CD4-positive, alpha-beta T cell treated with Interleukin-4 for 4 hours (primary cell): ENCODE data around the gene TSPAN10.
A peak's percentile ranks its signal among the peaks of the same experiment; 100 is the strongest.
"Not testable (repeated sequence)": the region's sequence is repeated elsewhere in the genome, so short reads cannot be mapped to it uniquely, and the experiment has no call there.

Experiments used
- DNase-seq: peaks from one replicate; pipeline ENCODE4 v3.0.0-alpha.2; 2020

TSPAN10 gene

DNA sequence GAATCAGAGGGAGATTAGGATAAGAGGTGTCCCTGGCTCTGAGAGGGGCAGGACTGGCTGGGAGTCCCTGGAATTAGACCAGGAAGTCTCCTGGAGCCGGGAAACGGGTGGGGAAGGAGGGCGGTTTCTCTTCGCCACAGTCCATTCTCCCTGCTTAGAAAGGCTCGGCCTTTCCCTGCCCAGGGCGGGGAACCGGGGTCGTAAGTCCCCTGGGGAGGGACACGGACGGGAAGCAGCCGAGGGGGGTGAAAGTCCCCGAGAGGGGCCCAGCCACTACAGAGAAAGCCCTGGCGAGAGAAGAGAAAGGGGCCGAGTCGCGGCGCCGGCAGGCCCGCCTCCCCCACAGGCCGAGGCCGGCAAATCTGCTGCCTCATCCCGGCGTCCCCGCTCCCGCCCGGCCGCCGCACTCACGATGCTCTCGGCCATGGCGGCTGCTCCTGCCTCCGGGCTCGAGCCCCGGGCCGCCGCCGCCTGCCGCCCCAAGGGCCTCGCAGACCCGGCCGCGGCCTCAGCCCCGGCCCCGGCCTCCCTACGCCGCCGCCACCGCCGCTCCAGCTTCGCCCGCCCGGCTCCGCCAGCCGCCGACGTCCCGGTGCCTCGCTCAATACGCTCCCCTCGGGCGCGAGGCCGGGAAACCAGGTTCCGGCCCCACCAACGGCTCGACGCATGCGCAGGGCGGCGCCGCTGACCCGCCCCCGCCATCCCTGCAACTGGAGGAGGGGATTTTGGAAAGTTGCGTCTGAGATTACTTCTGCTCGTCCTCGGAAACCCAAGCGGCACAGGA lies at the start of gene TSPAN10, which contains the start of gene NPLOC4:
Gene TSPAN10, plus strand, starts transcription at position 692 of the 784 bp plus-strand sequence. CDS start 5,217 bp downstream, outside the sequence.
Gene NPLOC4, minus strand, starts transcription at position 608 of the 784 bp plus-strand sequence. Its CDS starts 182 bp downstream, at position 426.
- peak; percentile 75 for DNase-seq

- DNase-seq, result no peak
Observed at GRCh38 chr17:81589612-81590011, 47.4 kb upstream of the TSPAN10 start.

- DNase-seq, result no peak
Observed at GRCh38 chr17:81590121-81590520, 46.9 kb upstream of the TSPAN10 start.

DNA sequence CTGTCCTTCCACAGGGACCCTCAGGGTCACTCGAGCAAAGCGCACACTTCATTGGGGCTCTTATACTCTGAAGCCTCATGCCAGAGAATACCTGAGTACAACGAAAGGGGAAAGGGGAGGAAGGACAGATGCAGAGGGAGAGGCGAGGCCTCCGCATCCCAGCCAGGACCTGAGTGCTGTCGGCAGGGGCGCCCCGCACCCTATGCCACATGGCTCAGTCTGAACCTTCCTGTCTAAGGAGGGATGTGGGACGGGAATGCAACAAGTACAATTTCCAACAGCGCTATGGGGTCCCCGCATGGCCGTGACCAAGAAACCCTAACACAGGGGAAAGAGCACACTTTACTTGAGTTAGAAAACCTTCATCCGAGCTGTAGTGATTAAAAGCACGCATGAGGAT lies 45.0 kb upstream of the TSPAN10 start:
- DNase-seq, result no peak

DNA sequence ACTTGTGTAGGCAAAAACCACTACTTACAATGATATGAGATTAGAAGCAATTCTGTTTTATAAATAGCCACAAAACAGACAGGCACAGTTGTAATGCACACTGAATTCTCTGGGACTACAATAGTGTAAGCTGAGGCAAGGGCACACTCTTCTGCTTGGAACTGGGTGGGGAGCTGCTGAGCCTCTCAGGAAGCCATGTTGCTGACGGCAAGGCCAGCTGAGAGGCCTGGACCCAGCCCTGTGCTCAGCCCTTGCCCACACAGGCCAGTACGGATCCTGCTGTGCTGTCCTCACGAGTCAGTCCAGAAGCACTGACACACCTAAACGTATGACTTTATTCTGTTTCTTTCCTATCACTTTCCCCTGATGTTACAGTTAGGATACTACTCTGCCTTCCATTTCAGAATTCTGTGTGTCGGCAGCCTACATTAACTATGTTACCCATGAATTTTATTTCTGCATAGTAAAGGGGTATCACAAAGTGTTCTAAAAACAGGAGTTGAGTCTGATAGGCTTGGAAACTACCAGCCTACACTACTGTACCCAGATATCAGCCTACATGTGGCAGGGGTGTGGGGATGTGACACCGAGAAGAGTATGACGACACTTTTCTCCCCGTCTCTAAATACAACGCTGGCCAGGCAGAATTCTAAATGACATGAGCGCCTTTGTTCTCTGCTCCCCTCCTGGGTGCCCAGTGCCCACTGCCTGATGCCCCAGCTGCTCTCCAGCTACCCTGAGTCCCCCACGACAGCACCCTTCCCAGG lies 43.7 kb upstream of the TSPAN10 start:
- DNase-seq, result no peak

DNA sequence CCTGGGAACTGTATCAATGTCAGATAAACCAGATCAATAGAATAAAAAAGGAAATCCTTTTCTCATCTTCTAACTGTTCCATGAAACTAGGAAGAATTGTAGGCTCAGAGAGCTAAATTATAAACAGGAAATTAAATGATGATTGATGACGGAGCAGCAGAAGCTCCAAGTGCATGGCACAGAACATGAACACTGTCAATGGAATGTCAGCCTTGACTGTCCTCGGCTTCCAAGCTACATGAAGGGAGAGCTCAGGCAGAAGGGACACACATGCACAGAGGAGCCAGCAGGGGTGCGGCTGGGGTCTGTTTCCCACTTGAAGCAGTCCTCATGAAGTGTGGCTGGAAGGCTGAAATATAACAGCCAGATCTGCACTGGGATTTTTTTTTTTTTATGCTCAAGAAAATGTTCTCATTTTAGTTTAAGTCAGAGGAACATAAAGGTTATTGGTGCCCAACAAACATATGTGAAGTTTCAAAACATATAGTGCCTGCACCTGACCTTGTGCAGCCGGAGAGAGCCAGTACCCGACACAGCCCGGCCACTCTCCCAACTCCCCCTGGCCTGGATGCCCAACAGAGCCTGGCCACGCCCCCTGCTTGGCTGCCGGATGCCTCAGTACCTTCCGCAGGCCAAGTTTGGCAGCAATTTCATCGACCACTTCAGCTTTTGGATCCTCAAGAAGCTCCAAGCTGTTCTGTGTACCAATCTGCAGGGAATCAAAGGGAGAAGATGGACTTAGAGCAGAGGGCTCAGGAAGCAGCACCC lies 37.1 kb upstream of the TSPAN10 start:
- no peak for DNase-seq

GRCh38 chr17:81601525-81602120 lies 35.4 kb upstream of the TSPAN10 start:
- DNase-seq, result peak; percentile 78

DNA sequence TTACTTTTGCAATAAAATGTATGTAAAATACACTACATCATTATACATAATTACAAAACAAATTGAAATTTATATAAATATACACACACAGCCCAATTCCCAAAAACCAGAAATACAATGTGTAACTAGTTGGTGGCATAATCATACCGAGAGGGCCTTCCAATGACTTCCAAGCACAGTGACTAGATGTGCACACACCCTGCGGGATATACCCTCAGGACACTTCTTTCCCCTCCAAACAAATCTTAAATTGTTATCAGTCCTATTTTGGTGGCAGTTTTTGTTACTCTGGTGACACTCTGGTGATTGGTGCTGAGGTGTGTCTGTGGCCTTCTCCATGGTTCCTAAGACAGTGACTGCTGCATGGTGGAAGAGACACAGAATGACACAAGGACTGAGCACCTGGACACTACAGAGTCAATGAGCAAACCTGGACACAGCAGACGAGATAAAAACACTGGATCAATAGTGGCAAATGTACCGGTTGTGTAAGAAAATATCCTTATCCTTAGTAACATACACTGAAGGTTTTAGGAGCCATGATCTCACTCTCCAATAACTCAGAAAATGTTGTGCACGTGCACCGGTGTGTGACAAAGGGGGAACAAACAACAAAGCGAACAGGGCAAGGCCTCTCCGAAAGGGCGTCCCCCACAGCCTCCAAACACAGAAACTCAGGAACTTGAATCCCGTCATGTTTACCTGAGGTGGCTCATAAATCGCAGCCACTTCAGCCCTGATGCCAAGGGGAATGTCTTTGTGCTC lies 33.0 kb upstream of the TSPAN10 start:
- DNase-seq, result no peak

- no peak for DNase-seq
Observed at GRCh38 chr17:81607431-81607830, 29.6 kb upstream of the TSPAN10 start.

GRCh38 chr17:81608082-81608481 lies 28.9 kb upstream of the TSPAN10 start:
- DNase-seq, result no peak

DNA sequence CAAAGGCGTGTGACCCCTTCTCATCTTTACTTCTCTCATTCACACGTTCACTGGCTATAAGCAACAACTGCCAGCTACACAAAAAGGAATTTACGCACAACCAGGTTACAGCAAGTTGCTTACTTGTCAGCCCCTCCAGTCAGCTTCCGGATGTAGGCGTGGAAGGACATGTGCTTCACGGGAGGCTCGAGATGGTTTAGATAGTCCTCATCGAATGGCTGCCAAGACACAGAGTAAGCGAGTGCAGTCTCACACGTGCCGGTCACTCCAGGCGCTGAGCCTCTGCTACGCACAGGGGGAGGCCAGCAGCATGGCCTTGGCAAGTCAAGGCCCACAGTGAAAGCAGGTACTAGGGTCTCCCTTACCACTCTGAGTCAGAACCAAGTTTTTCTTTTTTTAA lies 28.4 kb upstream of the TSPAN10 start:
- no peak for DNase-seq

DNA sequence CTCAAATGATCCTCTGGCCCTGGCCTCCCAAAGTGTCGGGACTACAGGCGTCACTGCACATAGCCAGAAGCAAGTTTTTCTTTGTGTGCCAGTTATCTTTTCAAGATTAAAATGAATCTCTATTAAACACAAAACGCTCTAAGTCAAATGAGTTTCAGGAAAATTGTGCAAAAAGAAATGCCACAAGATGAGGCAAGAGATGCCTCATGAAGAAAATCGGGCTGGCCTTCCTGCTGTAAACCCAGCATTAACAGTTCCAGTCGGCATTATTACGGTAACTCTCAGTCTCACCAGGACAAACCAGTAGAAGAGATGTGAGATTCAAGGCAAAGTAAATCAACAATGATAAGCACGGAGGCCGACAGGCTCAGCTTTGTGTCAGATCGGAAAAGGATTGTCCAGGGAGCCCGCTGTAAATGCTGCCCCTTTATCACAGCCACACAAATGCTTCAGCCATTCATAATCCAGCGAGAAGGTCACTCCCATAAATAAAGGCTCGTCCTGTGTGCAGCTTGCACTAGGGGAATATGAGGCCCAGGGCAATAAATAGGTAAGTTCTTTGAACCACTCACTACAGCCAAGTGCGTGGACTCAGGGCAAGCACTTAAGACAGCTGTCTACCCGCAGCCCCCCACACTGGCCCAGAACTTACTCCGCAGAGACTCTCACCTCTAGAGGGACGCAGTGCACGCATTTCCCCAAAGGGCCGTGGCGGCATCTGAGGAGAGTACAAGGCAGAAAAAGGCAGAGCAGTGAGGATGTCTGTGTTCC lies 27.3 kb upstream of the TSPAN10 start:
- no peak for DNase-seq

GRCh38 chr17:81612172-81612970 lies 24.6 kb upstream of the TSPAN10 start:
- no peak for DNase-seq

DNA sequence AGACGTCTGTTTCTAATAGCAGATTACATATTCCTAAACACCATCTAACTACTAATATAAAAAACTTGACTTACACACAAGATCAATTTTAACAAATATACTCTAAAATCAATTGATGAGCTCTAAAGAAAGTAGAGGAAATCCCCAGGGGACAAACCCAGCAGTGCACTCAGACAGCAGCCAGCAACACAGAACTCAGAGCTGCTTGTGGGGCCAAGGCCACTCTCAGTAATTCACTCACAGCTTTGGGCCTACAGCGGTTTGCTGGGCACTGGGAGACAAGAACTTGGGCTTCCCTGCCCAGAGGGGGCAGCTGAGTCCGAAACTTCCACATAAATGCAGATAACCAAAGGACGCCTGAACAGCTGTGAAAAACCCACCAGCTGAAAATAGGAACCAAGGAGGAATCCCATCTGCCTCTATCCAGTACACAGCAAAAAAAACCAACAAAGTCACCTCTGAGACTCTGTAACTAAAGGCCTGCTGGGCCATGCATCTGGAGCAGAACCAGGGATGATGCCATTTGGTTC lies 21.5 kb upstream of the TSPAN10 start:
- DNase-seq, result no peak

- no peak for DNase-seq
Observed at GRCh38 chr17:81616877-81617276, 20.1 kb upstream of the TSPAN10 start.

DNA sequence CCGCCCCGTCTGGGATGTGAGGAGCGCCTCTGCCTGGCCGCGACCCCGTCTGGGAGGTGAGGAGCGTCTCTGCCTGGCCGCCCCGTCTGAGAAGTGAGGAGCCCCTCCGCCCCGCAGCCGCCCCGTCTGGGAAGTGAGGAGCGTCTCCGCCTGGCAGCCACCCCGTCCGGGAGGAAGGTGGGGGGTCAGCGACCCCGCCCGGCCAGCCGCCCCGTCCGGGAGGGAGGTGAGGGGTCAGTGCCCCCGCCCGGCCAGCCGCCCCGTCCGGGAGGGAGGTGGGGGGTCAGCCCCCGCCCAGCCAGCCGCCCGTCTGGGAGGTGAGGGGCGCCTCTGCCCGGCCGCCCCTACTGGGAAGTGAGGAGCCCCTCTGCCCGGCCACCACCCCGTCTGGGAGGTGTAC lies 18.7 kb upstream of the TSPAN10 start:
- DNase-seq, result not testable (repeated sequence)

DNA sequence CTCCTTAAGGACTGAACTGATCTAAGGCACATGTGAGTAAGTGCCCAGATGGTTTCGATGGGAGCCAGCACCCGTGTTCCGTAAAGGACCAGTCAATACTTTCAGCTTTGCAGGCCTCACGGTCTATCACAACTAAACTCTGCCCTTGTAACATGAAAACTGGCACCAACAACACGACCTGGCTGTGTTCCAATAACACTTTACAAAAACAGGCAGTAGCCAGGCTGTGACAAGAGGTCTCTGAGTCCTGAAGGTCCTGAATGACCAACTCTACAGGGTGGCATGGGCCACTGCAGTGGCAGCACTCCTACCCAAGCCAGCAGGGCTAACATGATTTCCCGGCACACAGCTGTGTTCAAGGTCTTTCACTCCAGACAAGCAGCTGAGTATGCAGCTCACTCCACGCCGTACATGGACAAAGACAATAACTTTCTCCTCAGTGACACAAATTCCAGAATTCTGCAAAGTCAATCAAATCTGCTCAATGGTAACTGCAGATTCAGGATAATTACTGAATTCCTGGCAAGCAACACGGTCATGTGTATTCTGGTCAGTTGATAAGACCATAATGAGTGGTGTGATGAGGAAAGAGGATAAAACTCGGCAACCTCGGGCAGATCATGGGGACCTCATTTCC lies 15.4 kb upstream of the TSPAN10 start:
- no peak for DNase-seq

DNA sequence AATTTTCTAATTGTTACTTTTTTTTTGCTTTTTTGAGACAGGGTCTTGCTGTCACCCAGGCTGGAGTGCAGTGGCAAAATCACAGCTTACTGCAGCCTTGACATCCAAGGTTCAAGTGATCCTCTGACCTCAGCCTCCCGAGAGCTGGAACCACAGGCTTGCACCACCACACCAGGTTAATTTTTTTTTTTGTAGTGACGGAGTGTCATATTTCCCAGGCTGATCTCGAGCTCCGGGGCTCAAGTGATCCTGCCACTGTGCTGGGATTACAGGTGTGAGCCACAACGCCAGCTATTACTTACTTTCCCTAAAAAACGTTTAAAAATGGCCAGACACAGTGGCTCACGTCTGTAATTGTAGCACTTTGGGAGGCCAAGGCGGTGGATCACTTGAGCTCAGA lies 6.7 kb upstream of the TSPAN10 start:
- no peak for DNase-seq

GRCh38 chr17:81631482-81631881 lies 5.5 kb upstream of the TSPAN10 start:
- no peak for DNase-seq

GRCh38 chr17:81635431-81635830 lies 1.6 kb upstream of the TSPAN10 start:
- no peak for DNase-seq
